H54 (cell line): ENCODE measurements around the gene CAPZA1.

Experiments used
- DNase-seq: peaks from one replicate; pipeline ENCODE4 v3.0.0; 2011; ENCODE audit warnings: low spot score, mixed read lengths; ENCODE audit not compliant: insufficient read length
- FAIRE-seq: peaks from 3 replicates; lab custom pipeline; 2011; peaks lifted over from hg19 to GRCh38; lab: Jason Lieb, UNC
- POLR2A ChIP-seq: IDR thresholded peaks from 2 replicates; pipeline ENCODE4 v1.6.1; 2011; ENCODE audit warnings: low read depth, mild to moderate bottlenecking, low read length

Gene CAPZA1

DNA sequence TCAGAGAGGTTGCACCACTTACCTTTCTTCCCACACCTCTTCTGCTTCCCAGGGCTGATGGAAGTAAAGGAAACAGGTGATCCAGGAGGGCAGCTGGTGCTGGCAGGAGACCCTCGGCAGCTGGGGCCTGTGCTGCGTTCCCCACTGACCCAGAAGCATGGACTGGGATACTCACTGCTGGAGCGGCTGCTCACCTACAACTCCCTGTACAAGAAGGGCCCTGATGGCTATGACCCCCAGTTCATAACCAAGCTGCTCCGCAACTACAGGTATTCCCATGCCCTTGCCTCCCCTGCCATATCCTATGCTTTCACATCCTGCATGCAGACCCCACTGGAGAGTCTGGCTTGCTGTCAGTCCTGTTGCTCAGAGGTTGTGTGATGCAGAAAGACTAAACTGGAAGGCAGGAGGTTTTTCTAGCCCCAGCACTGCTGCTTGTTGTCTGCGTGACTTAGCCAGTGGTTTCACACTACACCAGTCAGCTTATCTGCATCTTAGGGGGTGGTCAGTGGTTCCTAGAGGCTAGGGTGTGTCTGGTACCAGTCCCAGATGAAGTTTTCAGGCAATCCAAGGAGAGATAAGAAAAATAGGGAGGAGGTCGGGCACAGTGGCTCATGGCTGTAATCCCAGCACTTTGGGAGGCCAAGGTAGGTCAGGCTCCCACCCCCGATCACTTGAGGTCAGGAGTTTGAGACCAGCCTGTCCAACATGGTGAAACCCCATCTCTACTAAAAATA lies 77.1 kb downstream of the CAPZA1 start:
- no peak for TF ChIP-seq POLR2A
- no peak for FAIRE-seq

DNA sequence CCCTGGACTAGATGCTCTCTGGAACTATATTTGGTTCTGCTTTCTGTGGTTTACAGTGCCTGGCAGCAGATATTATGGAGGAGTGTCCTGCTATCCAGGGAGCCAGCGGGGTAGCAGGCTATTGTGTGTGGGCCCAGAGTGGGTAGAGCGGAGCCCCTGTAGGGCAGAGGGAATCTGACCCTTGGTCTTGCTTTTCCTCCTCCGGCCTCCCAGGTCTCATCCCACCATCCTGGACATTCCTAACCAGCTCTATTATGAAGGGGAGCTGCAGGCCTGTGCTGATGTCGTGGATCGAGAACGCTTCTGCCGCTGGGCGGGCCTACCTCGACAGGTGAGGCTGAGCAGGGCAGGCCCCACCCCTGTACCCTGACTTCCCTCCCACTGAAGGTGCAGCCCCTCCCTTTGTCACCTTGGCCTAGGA lies 78.2 kb downstream of the CAPZA1 start:
- no peak for TF ChIP-seq POLR2A
- DNase-seq (no peak), FAIRE-seq (no peak)

More for the DNA sequence above, 77.1 kb downstream of the CAPZA1 start:
- DNase-seq: no peak

- DNase-seq: no peak
- FAIRE-seq: no peak
- TF ChIP-seq POLR2A: no peak
Measured at GRCh38 chr1:112698366-112699310, 79.0 kb downstream of the CAPZA1 start.

DNA sequence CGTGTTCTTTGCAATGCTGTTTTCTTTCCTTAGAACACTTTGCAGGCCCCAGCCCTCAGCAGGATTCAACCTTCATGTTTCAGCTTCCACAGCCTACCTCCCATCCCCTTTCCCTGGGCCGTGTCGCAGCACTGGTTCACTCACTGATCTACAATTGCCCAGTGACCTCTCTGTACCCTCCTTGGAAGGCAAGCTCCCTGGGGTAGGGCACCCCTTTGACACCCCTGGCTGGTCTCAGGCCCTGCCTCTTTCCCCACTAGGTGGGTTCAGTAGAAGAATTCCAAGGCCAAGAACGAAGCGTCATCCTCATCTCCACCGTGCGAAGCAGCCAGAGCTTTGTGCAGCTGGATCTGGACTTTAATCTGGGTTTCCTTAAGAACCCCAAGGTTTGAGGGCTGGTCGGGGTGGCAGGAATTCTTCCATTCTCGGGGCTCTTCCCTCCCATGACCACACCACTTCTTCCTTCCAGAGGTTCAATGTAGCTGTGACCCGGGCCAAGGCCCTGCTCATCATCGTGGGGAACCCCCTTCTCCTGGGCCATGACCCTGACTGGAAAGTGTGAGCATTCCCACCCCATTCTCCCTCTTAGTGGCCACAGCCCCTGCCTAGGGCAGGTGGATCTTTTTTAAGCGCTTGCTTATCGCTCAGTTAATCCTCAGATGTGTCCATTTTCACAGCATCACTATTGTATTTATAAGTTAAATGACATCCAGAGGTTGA lies 80.0 kb downstream of the CAPZA1 start:
- no peak for TF ChIP-seq POLR2A
- FAIRE-seq (no peak), DNase-seq (no peak)

DNA sequence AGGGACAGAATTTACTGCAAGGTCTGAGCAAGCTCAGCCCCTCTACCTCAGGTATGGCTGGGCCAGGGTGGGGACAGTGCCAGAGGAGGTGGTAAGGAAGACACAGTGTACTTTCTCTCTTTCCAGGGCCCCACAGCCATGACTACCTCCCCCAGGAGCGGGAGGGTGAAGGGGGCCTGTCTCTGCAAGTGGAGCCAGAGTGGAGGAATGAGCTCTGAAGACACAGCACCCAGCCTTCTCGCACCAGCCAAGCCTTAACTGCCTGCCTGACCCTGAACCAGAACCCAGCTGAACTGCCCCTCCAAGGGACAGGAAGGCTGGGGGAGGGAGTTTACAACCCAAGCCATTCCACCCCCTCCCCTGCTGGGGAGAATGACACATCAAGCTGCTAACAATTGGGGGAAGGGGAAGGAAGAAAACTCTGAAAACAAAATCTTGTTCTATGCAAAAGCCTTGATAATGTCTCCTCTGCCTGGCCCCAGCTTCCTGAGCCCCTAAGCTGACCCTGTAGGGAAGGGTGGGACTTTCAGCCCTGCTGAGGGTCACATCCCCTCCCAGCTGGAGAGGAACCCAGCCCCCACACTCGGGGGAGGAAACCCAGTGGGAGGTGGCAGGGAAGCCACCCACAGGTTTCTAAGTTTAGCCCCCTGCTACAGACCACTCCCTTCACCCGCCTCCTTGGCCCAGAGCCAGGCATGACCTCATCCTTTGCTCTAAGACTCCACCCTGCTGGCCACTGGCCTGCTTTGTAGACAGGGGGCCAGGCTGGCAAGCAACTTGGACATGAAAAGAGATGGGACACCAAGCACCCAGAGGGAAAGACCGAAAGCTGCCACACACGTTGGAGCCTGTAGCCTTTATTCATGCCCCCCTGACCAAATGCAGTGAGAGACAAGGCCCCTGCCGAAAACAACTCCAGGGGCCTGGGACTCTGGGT lies 80.9 kb downstream of the CAPZA1 start:
- no peak; the same call in 1 of the 2 replicates for TF ChIP-seq POLR2A
- DNase-seq (peak; percentile 80), FAIRE-seq (peak; percentile 69)

DNA sequence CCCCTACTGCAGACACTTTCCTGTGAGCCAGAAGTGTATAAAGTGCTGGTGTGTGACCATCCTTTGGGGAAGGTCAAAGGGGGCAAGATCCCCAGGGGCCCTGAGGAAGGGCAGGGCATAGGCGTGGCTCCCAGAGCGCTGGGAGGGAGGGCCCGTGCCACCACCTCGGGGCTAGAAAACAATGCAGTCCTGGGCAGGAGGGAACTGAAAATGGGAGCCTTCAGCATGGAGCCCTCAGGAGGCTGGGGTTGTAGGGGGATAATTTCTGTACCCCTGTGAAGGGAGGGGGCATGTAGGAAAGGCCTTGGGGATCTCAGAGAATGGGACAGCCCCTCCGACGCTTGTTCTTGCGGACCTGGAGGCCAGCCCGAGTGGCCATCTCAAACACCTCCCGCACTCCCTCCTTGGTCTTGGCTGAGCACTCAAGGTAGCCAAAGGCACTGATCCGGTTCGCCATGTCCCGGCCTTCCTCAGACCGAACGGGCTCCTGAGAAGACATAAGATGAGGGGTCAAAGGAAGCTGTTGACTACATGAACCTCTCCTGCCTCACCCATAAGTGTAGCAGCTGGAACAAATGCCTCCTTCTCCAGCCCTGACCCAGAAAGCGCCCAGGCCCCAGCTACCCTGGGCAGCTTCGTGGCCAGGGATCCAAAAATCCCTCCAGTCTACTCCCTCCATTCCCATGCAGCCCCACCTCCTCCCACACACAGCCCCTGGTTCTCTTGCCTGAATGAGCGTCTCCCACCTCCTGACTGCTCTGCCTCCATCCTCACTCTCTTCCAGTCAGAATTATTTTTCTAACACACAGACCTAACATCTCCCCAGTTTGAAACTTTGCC lies 81.8 kb downstream of the CAPZA1 start:
- DNase-seq (no peak), FAIRE-seq (no peak)
- no peak for TF ChIP-seq POLR2A

- DNase-seq (no peak), FAIRE-seq (no peak)
- TF ChIP-seq POLR2A: no peak
Measured at GRCh38 chr1:112702067-112702395, 82.4 kb downstream of the CAPZA1 start.

GRCh38 chr1:112702420-112703261 lies 83.0 kb downstream of the CAPZA1 start:
- no peak for FAIRE-seq
- DNase-seq: no peak
- TF ChIP-seq POLR2A: no peak

DNA sequence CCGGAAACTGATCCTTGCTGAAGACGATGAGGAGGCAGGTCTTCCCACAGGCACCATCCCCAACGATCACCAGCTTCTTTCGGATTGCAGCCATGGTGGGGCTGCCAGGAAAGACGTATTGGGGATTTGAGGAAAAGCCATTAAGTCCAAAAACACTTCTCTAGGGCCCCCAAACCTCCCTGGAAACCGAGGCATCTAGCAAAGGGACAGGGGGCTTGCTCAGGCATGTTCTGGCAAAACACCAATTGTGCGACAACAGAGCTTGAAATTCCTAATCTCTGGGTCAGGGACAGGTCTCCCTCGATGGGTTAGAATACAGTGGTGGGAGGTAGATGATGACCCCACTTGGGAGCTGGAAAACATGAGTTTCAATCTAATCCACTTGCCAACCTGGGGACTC lies 84.1 kb downstream of the CAPZA1 start:
- DNase-seq (no peak), FAIRE-seq (no peak)
- TF ChIP-seq POLR2A: no peak

DNA sequence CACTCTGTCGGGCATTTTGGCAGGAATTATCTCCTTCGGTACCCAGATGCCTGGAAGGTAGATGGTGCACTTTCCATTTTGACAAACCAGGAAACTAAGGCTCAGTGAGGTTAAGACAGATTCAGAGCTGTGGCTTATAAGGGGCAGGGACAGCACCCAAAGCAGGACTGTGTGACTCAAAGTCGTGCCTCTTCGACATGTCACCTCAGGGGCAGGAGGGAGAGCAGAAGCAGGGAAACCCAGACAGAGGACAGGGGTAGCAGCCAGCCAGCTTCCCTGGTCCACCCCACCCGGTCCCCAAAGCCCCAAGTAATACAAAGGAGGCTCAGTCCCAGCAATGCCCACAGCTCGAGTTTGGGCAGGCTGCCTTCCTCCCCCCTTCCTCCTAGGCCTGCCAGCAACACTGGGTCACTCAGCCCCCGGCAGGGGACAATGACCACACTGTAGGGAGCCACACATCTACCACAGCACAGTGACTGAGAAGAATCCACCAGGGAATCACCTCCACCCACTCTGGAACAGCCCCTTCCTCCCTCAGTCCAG lies 84.8 kb downstream of the CAPZA1 start:
- DNase-seq (no peak), FAIRE-seq (no peak)
- TF ChIP-seq POLR2A: no peak

DNA sequence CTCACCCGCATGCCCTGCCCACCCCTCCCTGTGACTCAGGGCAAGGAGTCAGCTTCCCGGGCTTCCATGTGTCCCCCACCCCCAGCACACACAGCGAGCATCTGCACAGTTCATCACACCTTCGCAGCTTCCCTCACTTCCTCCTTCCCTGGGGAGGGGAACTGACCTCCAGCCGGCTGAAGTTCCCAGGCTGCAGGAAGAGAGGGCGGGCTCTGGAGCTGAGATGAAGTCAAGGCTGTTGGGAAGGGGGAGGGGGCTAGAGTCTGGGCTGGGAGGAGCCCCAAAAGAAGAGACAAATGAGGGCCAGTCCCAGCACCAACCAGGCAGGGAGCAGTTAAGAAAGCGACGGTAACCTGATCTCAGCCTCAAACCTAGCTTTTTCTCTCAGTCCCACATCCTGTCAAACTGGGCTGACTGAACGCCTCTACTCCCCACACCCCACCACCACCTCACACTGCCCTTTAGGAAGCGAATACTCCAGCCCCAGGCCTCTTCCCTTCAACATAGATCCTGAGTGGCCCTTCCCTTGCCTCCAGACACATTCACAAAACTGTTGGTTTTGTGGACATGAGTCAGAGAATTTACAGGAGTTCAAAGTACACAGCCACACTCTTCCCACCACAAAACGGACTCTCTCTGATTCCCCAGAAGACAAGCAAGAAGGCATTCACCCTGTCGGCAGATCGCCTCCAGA lies 85.4 kb downstream of the CAPZA1 start:
- TF ChIP-seq POLR2A: peak; percentile 70
- DNase-seq (peak; percentile 95), FAIRE-seq (peak; percentile 75)
